GM21515 (cell line): ENCODE measurements around the gene ELMO1.

ENCODE experiments used
- ATAC-seq: cut with Tn5 transposase; IDR thresholded peaks from one replicate; pipeline ENCODE4 v1.9.1; 2021; ENCODE audit not compliant: unreplicated experiment

ELMO1 gene

GRCh38 chr7:37282093-37282444 is 166.6 kb downstream of the ELMO1 start:
- no peak for ATAC-seq

- ATAC-seq: no peak
Observed at GRCh38 chr7:37281368-37282092, 167.1 kb downstream of the ELMO1 start.

- ATAC-seq: no peak
Observed at GRCh38 chr7:37277513-37277912, 171.2 kb downstream of the ELMO1 start.

DNA sequence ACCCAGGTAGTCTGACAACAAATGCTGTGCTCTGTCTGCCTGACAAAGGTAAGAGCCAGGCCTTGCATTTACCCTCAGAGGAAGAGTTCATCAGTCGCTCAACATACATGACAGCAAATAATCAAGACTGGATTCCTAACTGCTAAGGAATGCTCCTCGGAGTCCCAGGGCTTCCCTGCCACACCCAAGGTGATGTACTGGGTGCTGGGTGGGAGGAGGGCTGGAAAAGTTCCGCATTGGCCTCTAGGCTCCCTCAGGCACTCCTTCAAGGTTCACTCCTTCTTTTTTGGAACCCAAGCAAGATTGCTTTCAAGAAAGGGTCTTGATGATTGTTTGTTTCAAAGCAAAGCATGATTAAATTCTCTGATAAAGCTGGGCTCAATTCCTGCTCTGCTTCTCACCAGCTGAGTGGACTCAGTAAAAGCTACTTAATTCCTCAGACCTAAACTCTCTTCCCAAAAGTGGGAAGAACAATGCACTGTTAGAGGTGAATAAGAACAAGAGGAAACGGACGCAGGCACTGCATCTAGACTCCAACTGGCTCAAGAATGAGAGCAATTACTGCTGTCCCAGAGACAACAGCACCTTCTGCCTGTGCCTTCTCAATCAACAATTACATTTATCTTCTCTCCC is 173.5 kb downstream of the ELMO1 start:
- no peak for ATAC-seq

GRCh38 chr7:37273891-37274290 is 174.8 kb downstream of the ELMO1 start:
- ATAC-seq: no peak

DNA sequence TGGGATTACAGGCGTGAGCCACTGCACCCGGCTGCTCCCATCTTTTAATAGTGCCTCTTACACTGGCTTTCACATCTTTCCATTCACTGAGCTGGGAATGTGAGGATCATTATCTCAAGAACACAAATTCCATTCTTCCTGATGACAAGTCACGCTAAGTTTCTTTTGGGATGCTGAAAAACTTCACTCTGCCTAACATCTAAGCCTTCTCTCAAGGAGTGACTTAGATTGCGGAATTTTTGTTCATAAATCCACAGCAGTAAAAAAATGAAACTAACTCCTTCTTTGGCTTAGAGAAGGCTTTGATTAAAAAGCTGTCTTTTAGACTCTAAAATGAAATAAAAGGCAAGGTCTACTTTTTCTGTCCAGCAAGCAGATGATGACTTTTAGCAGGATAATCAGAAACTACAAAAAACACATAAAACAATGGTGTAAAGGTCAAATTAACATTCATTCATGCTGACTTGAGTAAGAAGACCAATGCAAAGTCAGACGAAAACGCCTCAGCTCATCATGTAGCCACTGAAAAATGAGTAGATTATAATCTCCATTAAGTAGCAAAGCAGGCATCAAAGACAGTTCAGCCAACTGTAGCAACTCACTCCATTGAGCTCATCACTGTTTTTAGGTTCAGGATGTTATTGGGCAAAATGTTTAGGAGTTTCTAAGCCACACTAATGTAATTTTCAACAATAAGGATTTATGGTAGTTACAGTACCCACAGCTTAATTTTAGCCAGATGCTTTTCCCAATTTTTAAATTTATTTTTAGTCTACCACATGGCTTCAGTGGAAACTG is 178.8 kb downstream of the ELMO1 start:
- no peak for ATAC-seq

DNA sequence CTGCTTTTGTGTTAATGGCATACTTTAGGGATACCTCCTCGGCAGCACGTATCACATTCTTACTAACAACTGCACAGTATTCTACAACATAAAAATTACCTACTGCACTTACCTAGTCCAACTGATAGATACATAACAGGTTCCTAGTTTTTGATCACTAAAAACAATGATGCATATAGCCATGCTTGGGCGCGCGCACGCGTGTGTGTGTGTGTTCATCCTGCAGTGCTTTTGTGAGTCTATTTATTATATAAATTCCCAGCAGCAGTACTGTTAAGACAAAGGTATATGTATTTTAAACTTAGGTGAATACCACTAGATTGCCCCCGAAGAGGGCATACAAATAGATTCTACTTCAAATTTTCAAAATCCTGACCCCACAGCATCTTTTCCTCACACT is 181.4 kb downstream of the ELMO1 start:
- ATAC-seq: no peak

- no peak for ATAC-seq
Observed at GRCh38 chr7:37265876-37266275, 182.8 kb downstream of the ELMO1 start.

DNA sequence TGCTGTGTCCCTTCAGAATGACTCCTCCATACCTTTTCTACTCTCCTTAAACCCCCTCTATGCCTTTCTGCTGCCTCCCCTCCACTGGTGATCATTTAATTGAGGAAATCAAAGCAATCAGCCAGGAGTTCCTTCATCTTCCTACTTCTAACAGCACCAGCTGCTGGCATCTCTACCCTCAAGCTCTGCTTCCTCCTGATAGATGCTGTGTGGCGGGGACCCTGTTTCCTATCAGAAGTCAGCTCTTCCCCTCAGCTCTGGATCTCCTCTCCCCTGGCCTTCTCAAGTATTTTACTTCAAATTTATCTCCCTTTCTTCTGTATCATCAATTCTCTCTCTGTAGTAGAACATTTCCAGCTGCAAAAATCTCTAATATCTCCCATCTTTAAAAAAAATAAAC is 183.7 kb downstream of the ELMO1 start:
- no peak for ATAC-seq

GRCh38 chr7:37262181-37262580 is 186.5 kb downstream of the ELMO1 start:
- ATAC-seq: no peak

DNA sequence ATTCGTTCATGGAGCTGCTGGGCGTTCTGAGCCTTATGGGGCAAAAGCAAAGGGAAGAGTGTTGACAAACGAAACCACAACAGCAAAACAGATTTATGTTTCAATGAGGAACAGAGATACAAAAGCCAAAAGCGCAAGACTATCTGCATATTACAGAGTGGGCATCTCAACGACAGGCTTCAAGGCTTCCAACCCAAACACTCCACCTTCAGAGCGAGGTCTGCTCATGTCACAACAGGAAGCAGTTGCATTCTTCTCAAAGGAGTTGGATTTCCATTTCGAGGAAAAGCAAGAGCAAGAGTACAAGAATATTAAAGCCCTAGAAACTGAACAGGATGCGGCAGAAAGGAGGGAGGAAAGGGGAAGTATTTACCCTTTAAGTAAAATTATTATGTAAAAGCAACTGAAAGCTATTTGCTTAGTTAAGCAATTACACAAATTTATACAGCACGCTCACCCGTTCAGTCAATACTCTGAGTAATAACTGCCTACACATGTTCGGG is 189.3 kb downstream of the ELMO1 start:
- ATAC-seq: no peak

GRCh38 chr7:37256631-37257030 is 192.0 kb downstream of the ELMO1 start:
- ATAC-seq: no peak

GRCh38 chr7:37255327-37255944 is 193.2 kb downstream of the ELMO1 start:
- no peak for ATAC-seq

- no peak for ATAC-seq
Observed at GRCh38 chr7:37251222-37251621, 197.4 kb downstream of the ELMO1 start.

DNA sequence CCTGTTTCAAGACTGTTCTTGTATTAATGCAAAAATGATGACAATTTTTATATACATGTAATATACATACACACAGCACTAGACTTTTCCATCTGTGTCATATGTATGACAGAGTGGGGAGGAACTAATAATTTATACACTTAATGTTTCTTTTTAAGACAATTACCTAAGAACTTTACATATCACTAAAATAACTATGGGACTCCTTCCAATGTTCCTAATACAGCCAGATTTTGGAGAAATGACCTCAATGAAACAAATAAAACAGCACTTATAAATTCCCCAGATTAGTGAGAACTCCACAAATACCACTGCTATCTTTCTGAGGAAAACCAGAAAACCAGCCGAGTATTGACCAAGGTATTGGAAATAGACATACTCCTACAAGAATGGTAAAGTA is 199.4 kb downstream of the ELMO1 start:
- ATAC-seq: no peak

DNA sequence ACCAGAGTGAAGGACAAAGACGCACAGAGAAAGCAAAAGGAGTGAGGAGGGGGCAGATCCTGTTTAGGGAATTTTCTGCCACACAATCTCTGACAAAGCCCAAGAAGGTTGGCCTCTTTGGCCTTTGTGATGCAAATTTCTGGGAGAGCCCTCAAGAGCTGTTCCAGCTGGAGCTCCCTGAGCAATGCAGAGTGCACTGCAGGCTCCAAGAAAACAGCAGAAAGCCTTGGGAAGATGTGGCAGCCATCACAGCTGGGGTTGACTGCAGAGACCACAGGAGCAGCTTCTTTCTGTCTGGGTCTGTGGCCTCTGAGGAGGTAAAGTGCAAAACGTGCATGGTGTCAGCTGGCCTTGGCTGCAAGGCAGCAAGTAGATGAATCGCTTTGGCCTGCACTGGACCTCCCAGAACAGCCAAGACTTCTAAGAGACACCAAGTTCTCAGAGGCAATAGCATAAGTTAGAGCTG is 200.2 kb downstream of the ELMO1 start:
- ATAC-seq: no peak

DNA sequence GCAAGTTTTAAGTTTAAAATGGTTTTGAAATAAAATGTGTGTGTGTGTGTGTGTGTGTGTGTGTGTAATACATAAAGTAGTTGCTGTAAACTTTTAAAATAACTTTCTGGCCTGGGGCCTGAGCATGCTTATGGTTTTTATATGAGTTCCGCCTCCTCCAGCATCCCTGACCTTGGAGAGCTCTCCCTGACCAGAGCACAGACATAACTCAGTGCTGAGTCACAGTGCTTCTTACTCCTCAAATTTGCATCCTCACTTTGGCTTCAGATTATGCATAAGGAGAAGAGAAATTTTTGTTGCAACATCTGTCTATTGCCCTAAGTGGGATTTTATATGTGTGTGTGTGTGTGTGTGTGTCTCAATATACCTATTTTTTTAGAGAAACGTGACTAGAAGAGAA is 200.8 kb downstream of the ELMO1 start:
- no peak for ATAC-seq

DNA sequence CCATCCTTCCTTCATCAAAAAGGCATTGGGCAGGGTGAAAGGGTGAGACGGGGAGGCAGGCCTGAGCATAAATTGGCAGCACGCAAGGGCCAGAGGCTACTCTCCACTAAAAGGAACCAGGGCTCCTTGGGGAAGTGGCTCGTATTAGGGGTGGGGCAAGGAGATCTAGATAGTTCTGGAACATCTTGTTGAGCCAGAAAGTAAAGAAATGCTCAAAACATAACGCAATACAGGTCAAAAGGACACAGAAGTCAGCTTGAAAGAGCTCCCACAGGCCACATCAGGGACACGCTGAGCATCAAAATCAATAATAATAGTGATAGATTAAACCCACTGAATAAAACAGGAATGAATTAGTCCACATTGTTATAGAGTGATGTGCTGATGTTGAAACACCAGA is 203.1 kb downstream of the ELMO1 start:
- ATAC-seq: no peak

GRCh38 chr7:37236906-37237305 is 211.8 kb downstream of the ELMO1 start:
- ATAC-seq: no peak

DNA sequence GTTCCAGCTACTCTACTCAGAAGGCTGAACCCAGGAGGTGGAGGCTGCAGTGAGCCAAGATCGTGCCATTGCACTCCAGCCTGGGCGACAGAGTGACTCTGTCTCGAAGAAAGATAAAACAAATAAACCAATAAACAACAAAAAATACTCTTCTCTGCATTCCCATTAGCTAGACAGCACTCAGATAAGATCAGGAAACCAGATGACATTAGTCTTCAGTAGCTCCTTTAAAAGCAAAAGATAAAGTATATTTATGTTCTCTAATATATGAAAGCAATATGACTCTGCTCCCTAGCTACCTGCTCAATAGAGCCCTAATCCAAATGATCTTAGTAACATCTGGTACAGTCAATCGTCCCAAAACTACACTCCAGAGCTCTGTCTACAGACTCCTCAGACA is 212.9 kb downstream of the ELMO1 start:
- ATAC-seq: no peak

GRCh38 chr7:37234928-37235327 is 213.7 kb downstream of the ELMO1 start:
- no peak for ATAC-seq
